ENCODE measurements around the gene HDAC2. TPM values are rescaled to one million over a fixed set of nuclear protein-coding genes. Genes with fewer than 3 reads are reported as not detected.
"Not testable (repeated sequence)": the region's sequence is repeated elsewhere in the genome, so short reads cannot be mapped to it uniquely, and the experiment has no call there.

The HDAC2 gene
- total RNA-seq = 67.8 TPM

GRCh38 chr6:113970805-113971676, at the start of gene HDAC2:
HDAC2 (minus strand) TSS chr6:113971148; CDS start chr6:113970908, 240 bp downstream.
- Histone ChIP-seq H3K4me1 (peaks cover 39% of the 10 kb centered on the region), H3K36me3 (no peaks in the 10 kb centered on the region), H3K4me3 (peak within 1 kb of the TSS; percentile 89 to 92), H3K27me3 (no peaks in the 10 kb centered on the region), H3K27ac (peak within 1 kb of the TSS; percentile 87), H3K9me3 (no peaks in the 10 kb centered on the region)
- peak; percentile 80 to 86 for TF ChIP-seq POLR2AphosphoS5 (IDR thresholded peaks at IDR 0.05; ENCODE audit: insufficient read depth in 1 of 2, low read depth in 1 of 2)
- TF ChIP-seq, protein P1, sequence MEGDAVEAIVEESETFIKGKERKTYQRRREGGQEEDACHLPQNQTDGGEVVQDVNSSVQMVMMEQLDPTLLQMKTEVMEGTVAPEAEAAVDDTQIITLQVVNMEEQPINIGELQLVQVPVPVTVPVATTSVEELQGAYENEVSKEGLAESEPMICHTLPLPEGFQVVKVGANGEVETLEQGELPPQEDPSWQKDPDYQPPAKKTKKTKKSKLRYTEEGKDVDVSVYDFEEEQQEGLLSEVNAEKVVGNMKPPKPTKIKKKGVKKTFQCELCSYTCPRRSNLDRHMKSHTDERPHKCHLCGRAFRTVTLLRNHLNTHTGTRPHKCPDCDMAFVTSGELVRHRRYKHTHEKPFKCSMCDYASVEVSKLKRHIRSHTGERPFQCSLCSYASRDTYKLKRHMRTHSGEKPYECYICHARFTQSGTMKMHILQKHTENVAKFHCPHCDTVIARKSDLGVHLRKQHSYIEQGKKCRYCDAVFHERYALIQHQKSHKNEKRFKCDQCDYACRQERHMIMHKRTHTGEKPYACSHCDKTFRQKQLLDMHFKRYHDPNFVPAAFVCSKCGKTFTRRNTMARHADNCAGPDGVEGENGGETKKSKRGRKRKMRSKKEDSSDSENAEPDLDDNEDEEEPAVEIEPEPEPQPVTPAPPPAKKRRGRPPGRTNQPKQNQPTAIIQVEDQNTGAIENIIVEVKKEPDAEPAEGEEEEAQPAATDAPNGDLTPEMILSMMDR (IDR thresholded peaks at IDR 0.05) = no peak
- intact Hi-C loops (cut with DNase I) = no loop called here
- DNase-seq (ENCODE audit: extremely low spot score in 2 of 2) = no peak

- TF ChIP-seq POLR2AphosphoS5 (IDR thresholded peaks at IDR 0.05; ENCODE audit: insufficient read depth in 1 of 2, low read depth in 1 of 2) = no peak
- TF ChIP-seq POLR2A (IDR thresholded peaks at IDR 0.05) = no peak
- TF ChIP-seq, protein P1 (IDR thresholded peaks at IDR 0.05) = no peak
- intact Hi-C loops (cut with DNase I) = no loop called here
- DNase-seq (ENCODE audit: extremely low spot score in 2 of 2) = no peak
Measured at GRCh38 chr6:114020196-114020595, 49.2 kb upstream of the HDAC2 start.

GRCh38 chr6:114017146-114017545, 46.2 kb upstream of the HDAC2 start:
- H3K4me3 ChIP-seq; H3K9me3 ChIP-seq; H3K27ac ChIP-seq; H3K4me1 ChIP-seq; DNase-seq (ENCODE audit: extremely low spot score in 2 of 2); H3K27me3 ChIP-seq; intact Hi-C loops (cut with DNase I); H3K36me3 ChIP-seq: not testable (repeated sequence)

More at GRCh38 chr6:114020196-114020595, 49.2 kb upstream of the HDAC2 start:
- no peaks in the 10 kb centered on the region for H3K4me1 ChIP-seq
- no peaks in the 10 kb centered on the region for H3K9me3 ChIP-seq
- no peaks in the 10 kb centered on the region for H3K36me3 ChIP-seq
- H3K27ac ChIP-seq = no peak overlapping the region
- H3K4me3 ChIP-seq = no peak overlapping the region
- H3K27me3 ChIP-seq = no peaks in the 10 kb centered on the region

DNA sequence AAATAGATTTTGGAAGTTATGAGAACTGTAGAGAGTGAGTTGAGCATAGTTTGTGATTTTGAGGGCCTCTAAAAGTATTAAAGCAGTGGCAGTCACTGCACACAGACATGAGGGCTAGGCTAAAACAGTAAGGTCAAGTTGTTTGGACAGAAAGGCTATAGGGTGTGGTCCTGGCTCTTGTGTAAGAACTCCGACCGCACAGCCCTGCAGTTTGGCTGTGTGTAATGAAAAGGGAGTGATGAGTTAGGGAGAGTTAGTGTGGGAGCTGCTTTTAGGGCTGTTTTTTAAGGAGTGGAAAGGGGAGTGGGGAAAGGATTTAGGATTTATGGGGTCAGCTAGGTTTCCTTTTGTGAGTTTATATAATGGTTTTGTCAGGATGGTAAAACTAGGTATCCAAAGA, 43.2 kb upstream of the HDAC2 start:
- H3K27me3 ChIP-seq; H3K4me1 ChIP-seq; H3K36me3 ChIP-seq; DNase-seq (ENCODE audit: extremely low spot score in 2 of 2); H3K27ac ChIP-seq; H3K4me3 ChIP-seq; intact Hi-C loops (cut with DNase I); H3K9me3 ChIP-seq: not testable (repeated sequence)

- H3K27me3 ChIP-seq; intact Hi-C loops (cut with DNase I); H3K4me3 ChIP-seq; H3K36me3 ChIP-seq; DNase-seq (ENCODE audit: extremely low spot score in 2 of 2); H3K27ac ChIP-seq; H3K4me1 ChIP-seq; H3K9me3 ChIP-seq: not testable (repeated sequence)
Measured at GRCh38 chr6:114011486-114011885, 40.5 kb upstream of the HDAC2 start.

DNA sequence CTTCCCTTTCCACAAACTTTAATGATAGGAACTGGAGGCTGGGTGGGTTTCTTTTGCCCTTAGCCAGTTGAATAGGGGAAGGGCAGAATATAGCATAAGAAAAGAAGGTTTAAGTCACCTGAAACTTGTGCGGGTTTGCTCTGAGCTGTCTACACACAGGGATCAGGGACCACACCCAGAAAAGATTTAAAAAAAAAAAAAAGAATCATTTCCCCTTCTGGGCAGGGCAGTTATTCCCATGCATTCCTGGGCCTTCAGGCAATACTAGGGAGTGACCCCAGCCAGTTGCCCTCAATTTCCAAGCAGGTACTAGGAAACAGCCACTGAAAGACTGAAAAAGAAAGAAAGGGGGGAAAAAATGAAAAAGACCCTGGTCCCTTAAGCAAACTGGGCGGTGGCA, 39.6 kb upstream of the HDAC2 start:
- TF ChIP-seq POLR2AphosphoS5 (IDR thresholded peaks at IDR 0.05; ENCODE audit: insufficient read depth in 1 of 2, low read depth in 1 of 2) (no peak), POLR2A (IDR thresholded peaks at IDR 0.05) (no peak)
- TF ChIP-seq, protein P1 (IDR thresholded peaks at IDR 0.05) = no peak
- intact Hi-C loops (cut with DNase I) = no loop called here
- no peaks in the 10 kb centered on the region for H3K4me1 ChIP-seq

More for the DNA sequence above, 39.6 kb upstream of the HDAC2 start:
- Histone ChIP-seq H3K27me3 (no peaks in the 10 kb centered on the region), H3K36me3 (no peaks in the 10 kb centered on the region), H3K4me3 (no peak overlapping the region), H3K27ac (no peak overlapping the region), H3K9me3 (no peaks in the 10 kb centered on the region)
- DNase-seq (ENCODE audit: extremely low spot score in 2 of 2) = no peak
